Tibial artery (tissue), 4 donors: ENCODE data around the gene IER2.
"Not testable (repeated sequence)": the region's sequence is repeated elsewhere in the genome, so short reads cannot be mapped to it uniquely, and the experiment has no call there.

ENCODE experiments used
- DNase-seq, 2 donors: peaks; one replicate each; pipeline ENCODE4 v3.0.0-alpha.2; 2019
- H3K27ac ChIP-seq, 2 donors: fragments of 200-600 bp; sonication (generic) in 1 of 2; 1 replicate in 1 of 2; 2 replicates in 1 of 2; pipeline ENCODE4 v1.5.1; 2018 to 2019; ENCODE audit warnings: mild to moderate bottlenecking in 1 of 2
- H3K27me3 ChIP-seq, 2 donors: fragments of 200-600 bp; sonication (generic) in 1 of 2; one replicate each; pipeline versions ENCODE4 v1.5.1 to v1.6.0; 2016 to 2019
- H3K36me3 ChIP-seq, 3 donors: fragments of 200-600 bp; sonication (generic) in 2 of 3; one replicate each; pipeline ENCODE4 v1.5.1; 2016 to 2019; ENCODE audit warnings: mild to moderate bottlenecking in 2 of 3
- H3K4me1 ChIP-seq, 4 donors: fragments of 200-600 bp; sonication (generic) in 2 of 4; 1 replicate in 3 of 4; 2 replicates in 1 of 4; pipeline ENCODE4 v1.5.1; 2016 to 2019
- H3K4me3 ChIP-seq, 2 donors: fragments of 200-600 bp; sonication (generic) in 1 of 2; 1 replicate in 1 of 2; 2 replicates in 1 of 2; pipeline ENCODE4 v1.5.1; 2018 to 2019; ENCODE audit warnings: mild to moderate bottlenecking in 2 of 2
- H3K9me3 ChIP-seq, 3 donors: fragments of 200-600 bp; sonication (generic) in 1 of 3; one replicate each; pipeline ENCODE4 v1.5.1; 2016 to 2019
- CTCF ChIP-seq, 2 experiments: fragments of 200-600 bp in 1 of 2; fragments of 450-650 bp in 1 of 2; IDR thresholded peaks; one replicate each; pipeline ENCODE4 v1.5.1; 2017 to 2019; ENCODE audit warnings: antibody characterized with exemption in 2 of 2, mild to moderate bottlenecking in 1 of 2, moderate library complexity in 1 of 2
- intact Hi-C: fragments of 100-400 bp; cut with DNase I; formaldehyde crosslinking; loops from one replicate; pipeline ENCODE4 v1.15.0; 2023; ENCODE audit warnings: low total_unique reads

Gene IER2

GRCh38 chr19:13187419-13187818 is 37.2 kb downstream of the IER2 start:
- TF ChIP-seq CTCF (IDR thresholded peaks at IDR 0.05), result no peak
- Histone ChIP-seq H3K27ac (no peak overlapping the region), H3K36me3 (no peaks in the 10 kb centered on the region), H3K27me3 (no peaks in the 10 kb centered on the region), H3K9me3 (no peaks in the 10 kb centered on the region), H3K4me1 (no peaks in the 10 kb centered on the region), H3K4me3 (no peak overlapping the region)
- intact Hi-C loops, result no loop called here
- no peak for DNase-seq

- no peak overlapping the region for H3K4me3 ChIP-seq
- intact Hi-C loops, result no loop called here
- no peak for DNase-seq
- H3K9me3 ChIP-seq, result no peaks in the 10 kb centered on the region
- H3K36me3 ChIP-seq, result no peaks in the 10 kb centered on the region
- no peak overlapping the region for H3K27ac ChIP-seq
- H3K27me3 ChIP-seq, result no peaks in the 10 kb centered on the region
- TF ChIP-seq CTCF (IDR thresholded peaks at IDR 0.05), result no peak
- H3K4me1 ChIP-seq, result no peaks in the 10 kb centered on the region
Observed at GRCh38 chr19:13189600-13189999, 39.4 kb downstream of the IER2 start.

GRCh38 chr19:13190781-13191540 is 40.8 kb downstream of the IER2 start:
- no peak for DNase-seq
- H3K9me3 ChIP-seq, result no peaks in the 10 kb centered on the region
- no peak overlapping the region for H3K27ac ChIP-seq
- no peak for TF ChIP-seq CTCF (IDR thresholded peaks at IDR 0.05)
- H3K36me3 ChIP-seq, result no peaks in the 10 kb centered on the region
- intact Hi-C loops, result no loop called here
- H3K27me3 ChIP-seq, result no peaks in the 10 kb centered on the region
- no peaks in the 10 kb centered on the region for H3K4me1 ChIP-seq
- no peak overlapping the region for H3K4me3 ChIP-seq

- H3K27ac ChIP-seq, result no peak overlapping the region
- no peak for TF ChIP-seq CTCF (IDR thresholded peaks at IDR 0.05)
- no peak overlapping the region for H3K4me3 ChIP-seq
- H3K36me3 ChIP-seq, result no peaks in the 10 kb centered on the region
- H3K9me3 ChIP-seq, result no peaks in the 10 kb centered on the region
- no peak for DNase-seq
- H3K4me1 ChIP-seq, result no peaks in the 10 kb centered on the region
- no peaks in the 10 kb centered on the region for H3K27me3 ChIP-seq
- intact Hi-C loops, result loop anchor here (5.0 kb wide), 1 partner anchor 67 kb away; no protein-coding TSS in a partner anchor
Observed at GRCh38 chr19:13195678-13196077, 45.5 kb downstream of the IER2 start.

GRCh38 chr19:13198634-13199033 is 48.4 kb downstream of the IER2 start:
- Histone ChIP-seq H3K36me3 (no peaks in the 10 kb centered on the region), H3K4me1 (no peaks in the 10 kb centered on the region), H3K4me3 (no peak overlapping the region), H3K27me3 (no peaks in the 10 kb centered on the region), H3K9me3 (no peaks in the 10 kb centered on the region), H3K27ac (no peak overlapping the region)
- no peak for DNase-seq
- intact Hi-C loops, result loop anchor here (5.0 kb wide), 1 partner anchor 64 kb away; no protein-coding TSS in a partner anchor
- TF ChIP-seq CTCF (IDR thresholded peaks at IDR 0.05), result no peak

GRCh38 chr19:13202112-13202511 is 51.9 kb downstream of the IER2 start:
- H3K36me3 ChIP-seq, H3K27me3 ChIP-seq, intact Hi-C loops, H3K9me3 ChIP-seq, H3K4me1 ChIP-seq, H3K4me3 ChIP-seq, H3K27ac ChIP-seq, DNase-seq: not testable (repeated sequence)
